GM18508 (cell line): Measurements from ENCODE around the gene TMCC2.

Experiments used
- ATAC-seq: cut with Tn5 transposase; IDR thresholded peaks from one replicate; pipeline ENCODE4 v1.9.1; 2021; ENCODE audit warnings: moderate number of reproducible peaks; ENCODE audit not compliant: insufficient read depth, unreplicated experiment

TMCC2 gene

DNA sequence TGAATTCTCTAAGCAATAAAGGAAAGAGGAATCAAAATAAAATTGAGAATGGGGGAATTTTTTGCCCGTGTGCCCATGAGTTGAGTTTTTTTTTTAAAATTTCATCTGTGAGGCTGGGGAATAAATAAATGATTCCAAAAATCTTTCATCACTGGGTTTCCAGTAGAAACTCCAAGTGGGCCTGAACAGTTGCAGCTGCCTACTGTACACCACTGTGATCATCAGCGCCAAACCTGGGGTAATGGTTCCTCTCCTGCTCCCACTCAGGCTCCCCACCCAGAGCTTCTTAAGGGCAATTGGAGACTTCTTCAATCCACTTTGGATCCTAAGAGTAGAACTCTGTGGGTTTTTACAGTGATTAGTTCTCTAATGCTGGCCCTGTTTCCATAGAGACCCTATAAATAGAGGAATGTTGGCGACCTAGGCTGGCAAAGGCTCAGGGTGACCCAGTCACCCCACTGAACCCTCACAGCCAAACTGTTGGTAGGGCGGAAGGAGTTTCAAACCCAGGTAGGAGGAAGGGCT, 9.3 kb downstream of the TMCC2 start:
- no peak for ATAC-seq

DNA sequence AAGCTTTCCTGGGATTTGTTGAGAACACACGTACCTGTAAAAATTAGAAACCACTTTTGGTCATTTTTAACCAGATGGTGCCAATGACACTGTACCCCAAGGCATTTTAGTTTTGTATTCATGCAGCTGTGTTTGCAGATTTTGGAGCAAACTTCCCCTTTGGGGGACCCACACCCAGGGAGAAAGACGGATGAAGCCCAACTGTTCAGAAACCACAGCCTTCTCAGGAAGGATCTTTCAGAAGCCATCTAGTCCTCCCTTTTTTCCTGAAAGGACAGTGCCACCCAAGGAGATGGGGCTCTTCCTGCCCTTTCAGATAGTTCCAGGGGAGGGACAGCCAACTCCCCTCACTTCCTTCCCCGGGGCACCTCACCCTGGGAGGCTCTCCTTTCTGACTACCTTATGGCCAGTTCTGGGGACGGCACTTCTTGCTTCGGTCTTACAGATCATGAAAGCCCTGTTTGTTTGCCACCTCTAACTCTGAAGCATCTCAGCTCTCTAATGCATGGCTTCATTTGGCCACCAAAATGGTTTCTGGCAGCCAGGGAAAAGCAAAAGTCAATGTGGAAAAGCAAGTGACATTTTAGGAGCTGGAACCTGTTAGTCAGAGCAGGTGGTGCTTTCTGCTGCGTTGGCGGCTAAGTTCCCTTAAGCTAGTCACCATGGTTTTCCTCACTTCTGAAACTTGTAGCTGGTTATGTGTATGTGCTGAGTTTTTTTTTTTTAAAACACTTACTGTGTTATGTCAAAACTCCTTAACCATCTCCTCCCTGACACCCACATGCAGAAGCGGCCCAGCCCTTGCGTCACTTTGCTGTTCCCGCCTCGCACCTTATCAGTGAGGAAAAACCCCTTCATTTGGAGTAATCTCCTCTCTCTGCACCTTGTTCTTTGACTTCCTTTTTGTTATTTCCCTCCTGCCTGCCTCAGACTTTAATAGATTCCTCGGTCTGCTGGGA, 10.1 kb downstream of the TMCC2 start:
- no peak for ATAC-seq

DNA sequence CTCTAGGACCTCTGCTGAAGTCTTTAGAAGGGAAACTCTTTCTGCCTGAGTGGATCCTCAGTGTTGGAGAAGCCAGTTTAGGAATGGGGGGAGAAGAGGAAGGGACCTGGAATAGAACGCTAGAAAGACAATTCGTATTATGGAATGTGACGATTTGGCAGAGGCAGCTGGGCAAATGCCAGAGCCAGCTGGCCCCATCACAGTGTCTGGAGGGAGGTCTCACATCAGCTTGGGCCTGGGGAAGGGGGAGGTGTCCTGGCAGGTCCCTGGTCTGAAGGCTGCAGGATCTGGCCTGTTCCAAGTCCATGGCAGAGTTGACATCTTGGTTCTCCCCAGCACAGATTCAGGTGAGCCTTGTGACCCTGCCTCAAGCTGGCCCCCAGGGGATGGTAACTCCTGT, 11.3 kb downstream of the TMCC2 start:
- ATAC-seq, result no peak

DNA sequence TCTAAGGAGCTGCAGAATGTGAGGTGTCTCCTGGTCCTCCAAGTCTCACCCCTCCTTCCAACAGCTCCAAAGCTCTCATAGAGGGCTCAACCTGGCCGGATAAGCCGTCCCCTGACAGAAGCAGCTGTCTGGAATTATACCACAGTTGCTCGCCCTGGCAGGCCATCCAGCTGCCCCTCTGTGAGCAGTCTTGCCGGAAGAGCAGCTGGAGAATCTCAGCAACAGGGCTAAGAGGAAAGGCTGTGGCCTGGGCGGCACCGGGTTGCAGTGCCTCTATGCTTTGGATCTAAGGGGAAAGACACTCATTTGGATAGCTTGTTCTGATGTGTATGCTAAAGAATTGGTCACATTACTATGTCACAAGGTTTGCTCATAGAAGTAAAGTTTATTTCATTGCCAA, 12.4 kb downstream of the TMCC2 start:
- no peak for ATAC-seq

DNA sequence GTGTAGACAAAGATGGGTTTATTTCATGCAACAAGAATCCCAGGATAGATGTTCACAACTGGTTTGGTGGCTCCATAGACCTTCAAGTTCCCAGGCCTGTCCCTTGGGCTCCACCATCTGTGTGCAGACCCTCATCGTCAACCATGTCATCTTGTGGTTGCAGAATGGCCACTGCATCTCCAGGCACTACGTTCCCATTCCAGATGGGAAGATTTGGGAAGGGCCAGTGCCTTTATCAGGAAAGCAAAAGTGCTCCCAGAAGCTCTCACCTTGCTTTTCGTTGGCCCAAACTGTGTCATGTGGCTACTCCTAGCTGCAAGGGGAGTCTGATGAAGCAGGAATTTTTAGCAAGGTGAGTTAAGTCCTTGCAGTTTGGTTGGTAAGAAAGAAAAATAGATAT, 12.8 kb downstream of the TMCC2 start:
- ATAC-seq, result no peak

DNA sequence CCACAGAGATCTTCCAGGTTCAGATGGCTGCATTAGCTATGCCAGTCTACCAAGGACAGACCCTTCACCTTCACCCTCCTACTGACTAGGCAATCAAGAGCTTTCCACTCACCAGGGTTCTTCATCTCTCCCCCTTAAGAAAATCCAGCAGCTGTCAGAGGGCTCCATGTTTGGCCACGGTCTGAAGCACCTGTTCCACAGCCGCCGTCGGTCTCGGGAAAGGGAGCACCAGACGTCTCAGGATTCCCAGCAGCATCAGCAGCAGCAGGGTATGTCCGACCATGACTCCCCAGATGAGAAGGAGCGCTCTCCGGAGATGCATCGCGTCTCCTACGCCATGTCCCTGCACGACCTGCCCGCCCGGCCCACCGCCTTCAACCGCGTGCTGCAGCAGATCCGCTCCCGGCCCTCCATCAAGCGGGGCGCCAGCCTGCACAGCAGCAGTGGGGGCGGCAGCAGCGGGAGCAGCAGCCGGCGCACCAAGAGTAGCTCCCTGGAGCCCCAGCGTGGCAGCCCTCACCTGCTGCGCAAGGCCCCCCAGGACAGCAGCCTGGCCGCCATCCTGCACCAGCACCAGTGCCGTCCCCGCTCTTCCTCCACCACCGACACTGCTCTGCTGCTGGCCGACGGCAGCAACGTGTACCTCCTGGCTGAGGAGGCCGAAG, 13.8 kb downstream of the TMCC2 start:
- ATAC-seq, result no peak

DNA sequence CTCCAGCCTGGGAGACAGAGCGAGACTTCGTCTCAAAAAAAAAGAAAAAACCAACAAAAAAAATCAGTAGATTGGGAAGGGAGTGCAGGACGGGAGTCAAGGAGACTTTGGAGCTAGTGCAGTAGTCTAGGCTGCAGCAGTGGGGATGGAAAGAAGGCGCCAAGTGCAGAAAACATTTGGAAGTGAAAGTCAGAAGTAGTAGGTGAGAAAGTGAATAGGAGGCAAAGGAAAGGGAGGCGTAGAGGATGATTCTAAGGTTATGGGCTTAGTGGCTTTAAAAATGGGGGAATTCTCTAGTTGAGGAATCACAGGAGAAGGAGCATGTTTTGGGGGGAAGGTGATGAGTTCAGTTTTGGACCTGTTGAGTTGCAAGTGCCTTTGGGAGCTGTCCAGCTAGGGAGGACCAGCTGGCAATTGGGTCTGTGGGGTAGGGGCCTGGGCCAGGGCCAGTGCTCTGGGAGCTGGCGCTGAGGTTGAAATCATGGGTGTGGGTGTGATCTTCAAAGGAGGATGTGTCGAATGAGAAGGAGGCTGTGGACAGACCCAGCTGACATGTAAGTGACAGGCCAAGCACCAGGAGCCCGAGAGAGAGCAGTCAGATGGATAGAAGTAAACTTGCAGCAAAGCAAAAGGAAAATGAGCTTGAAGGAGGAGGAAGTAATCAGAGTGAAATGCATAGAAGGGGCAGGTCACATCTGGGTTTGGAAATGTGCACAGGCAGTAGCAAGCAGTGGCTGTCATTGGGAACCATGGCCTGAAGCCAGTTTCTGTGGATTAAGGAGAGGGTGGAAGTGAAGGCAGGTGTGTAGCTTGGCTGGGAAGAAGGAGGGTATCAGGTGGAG, 15.8 kb downstream of the TMCC2 start:
- no peak for ATAC-seq

DNA sequence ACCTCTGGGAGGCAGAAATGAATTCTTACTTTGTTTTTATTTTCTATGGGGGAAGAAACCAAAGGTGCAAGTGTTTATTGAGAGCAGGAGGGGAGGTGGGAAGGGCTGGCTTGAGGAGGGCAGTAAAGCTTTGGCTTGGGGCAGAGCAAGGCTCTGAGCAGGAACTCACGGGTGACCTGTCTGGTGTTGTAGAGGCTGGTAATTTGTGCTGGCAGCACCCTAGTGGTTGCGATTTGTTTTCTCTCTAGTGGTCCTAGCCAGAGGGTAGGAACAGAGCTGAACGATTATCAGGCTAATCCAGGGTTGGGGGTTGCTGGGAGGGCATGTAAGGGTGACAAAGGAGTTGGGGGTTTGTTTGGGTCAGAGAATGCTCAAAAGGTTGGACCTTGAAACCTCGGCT, 16.6 kb downstream of the TMCC2 start:
- ATAC-seq, result no peak

DNA sequence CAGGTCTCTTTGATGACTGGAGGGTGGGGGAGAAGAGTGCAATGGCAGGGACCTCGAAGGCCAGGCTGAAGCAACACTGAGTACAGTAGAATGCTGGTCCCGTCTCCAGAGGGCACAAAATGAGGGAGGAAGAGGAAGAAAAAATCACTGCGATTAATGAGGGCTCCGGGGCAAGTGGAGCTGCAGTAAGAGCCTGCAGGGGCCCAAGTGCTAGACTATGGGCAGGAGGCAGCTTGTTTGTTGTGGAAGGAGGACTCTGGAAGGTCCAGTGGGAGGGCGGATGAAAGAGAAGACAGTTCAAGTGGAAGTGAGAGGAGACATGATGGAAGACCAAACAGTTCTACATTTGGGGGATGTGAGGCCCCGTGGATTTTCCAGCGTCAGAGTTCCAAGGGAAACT, 17.4 kb downstream of the TMCC2 start:
- ATAC-seq, result no peak

DNA sequence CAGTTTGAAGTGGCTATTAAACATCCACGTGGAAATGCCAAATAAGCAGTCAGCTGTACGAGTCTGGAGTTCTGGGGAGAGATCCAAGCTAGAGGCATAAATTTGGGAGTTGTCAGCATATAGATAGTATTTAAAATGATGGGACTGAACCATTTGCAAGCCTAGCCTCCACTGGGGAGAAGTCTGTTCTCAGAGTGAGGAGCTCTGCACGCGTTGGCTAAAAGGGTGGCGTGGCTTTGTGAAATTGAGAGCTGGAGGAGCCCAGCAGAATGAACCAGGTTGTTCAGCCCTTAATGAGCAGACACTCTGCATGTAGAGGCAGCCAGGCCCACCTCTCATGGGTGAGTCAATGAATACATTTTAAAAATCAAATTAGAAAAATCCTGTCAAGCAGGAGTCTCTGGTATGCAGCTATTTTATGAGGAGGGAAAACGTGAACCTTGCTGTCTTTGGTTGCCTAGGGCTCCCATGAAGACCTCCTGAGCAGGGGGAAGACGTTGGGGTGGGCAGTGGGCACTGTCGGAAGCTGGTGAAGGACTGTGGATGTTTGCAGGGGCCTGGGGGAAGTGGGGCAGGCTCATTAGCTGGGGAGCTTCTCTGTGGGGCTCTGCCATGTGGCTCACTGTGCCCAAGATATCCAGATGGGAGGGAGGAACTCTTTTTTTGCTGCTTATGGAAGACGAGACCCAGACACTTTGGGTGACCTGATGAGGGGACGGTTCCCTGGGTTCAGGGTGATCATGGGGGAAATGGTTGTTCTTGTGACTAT, 18.8 kb downstream of the TMCC2 start:
- ATAC-seq, result no peak

DNA sequence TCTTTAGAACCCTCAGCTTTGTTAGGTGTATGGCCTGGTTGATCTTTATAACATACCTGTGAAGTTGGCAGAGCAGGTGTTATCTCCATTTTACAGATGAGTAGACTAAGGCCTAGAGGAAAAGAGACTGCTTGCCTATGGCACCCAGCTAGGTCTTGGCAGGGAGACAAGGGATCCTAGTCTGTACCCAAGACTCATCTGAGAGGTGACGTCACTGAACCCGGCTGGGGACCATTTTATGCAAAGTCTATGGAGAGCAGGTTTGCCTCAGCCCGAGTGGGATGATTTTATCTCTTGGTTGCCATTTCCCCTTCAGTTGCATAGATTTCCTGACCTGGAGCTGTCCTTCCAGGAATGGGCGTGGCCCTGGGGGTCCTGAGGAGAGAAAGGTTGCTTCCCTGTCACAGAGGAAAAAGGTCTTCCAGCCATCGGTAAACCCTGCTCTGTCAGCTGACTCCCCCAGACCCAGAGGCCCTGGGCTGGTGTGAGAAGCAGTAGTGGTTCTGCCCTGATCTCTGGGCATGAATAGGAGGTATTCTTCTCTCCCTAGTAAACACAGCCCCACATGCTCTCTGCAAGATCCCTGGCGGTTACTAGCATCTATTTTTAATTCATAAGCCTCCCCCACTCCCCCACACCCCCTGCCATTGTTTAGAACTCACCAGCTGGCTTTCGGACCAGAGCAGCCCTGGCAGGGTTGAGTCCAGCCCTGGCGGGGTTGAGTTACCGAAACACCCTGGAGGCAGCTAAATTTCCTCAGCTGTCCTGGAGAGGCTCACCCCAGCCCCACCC, 19.6 kb downstream of the TMCC2 start:
- ATAC-seq, result no peak

DNA sequence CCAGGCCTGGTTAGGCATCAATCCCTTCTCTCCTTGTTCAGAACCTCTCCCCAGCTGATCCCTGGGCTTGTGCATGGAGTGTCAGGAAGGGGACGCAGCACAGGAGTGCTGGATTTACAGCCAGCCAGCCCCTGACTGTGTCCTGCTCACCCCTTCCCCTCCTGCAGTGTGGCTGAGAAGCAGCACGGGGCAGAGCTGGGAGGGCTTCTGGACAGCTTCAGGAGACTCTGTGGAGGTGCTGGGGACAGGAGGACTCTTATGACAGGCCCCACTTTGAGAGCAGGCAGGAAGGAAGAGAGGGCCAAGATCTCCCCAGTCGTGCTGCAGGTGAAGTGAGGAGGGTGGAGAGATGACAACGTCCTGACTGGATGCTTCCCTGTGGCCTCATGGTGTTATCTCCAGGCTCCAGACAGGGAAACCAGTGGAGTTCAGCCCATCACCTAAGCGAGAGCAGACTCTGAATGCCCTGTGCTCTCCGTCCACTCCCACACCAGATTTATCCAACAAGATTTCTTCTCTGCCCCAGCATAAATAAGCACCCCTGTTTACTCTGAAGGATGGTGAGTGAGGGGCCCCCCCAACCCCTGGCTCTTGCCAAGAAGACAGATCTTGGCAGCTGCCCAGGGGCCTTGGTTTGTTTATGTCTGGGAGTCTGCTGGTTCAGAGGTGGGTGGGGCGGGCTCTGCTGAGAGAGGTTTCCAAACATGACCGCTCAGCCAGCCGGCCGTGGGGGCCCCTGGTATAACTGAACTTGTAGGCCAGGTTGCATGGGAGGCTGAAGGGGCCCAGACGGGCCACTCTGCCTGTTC, 21.3 kb downstream of the TMCC2 start:
- ATAC-seq, result no peak

DNA sequence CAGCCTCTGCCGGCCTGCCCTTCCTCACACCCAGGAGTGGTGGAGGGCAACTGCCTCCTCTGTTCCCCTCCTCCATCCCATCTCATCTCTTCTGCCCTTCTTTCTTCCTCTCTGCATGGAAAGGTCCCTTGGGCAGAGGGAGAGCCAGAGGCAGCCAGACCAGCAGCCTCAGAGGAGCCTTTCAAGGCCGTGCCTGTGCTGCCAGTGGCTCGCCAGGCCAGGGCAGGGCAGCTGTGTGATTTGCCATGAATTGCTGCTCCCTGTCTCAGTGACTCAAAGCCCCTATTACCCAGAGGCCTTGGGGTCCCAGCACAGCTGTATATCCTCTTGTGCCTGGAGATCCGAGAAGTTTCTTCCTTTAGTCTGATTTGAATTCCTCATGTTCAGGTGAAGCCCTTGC, 21.9 kb downstream of the TMCC2 start:
- ATAC-seq, result no peak

DNA sequence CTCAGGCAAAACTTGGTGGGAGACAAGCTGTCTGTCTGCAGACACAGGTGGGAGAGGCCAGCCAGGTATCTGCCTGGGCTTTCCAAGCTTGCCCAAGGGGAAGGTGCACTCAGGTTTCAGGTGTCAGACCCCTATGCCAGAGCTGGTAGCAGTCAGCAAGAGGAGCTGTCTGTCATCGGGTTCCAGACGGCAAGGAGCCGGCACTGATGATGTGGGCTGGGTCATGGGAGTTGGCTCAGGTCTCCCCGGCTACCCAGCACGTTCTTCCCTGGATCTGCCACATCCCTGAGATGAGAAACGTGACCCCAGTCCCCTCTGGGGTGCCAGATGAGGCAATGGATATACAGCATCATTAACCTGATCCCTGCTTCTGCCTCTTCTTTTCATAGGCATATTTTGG, 23.0 kb downstream of the TMCC2 start:
- ATAC-seq, result no peak

DNA sequence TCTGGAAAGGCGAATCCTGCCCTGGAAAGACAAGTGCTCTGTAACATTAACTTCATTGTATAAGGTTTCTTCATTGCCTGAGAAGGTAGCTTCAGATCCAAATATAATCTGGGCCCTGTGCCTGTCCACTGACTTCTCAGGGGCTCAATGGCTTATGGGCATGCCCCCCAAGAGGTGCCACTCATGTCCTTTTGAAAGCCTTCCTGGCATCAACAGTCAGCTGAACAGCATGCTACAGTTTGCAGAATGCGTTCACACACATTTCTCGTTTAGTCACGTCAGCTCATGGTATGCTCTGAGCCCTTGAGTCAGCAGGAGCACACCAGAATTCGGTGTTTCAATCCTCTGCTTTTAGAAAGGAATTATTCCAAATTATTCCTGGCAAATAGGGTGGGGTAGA, 23.8 kb downstream of the TMCC2 start:
- ATAC-seq, result no peak

DNA sequence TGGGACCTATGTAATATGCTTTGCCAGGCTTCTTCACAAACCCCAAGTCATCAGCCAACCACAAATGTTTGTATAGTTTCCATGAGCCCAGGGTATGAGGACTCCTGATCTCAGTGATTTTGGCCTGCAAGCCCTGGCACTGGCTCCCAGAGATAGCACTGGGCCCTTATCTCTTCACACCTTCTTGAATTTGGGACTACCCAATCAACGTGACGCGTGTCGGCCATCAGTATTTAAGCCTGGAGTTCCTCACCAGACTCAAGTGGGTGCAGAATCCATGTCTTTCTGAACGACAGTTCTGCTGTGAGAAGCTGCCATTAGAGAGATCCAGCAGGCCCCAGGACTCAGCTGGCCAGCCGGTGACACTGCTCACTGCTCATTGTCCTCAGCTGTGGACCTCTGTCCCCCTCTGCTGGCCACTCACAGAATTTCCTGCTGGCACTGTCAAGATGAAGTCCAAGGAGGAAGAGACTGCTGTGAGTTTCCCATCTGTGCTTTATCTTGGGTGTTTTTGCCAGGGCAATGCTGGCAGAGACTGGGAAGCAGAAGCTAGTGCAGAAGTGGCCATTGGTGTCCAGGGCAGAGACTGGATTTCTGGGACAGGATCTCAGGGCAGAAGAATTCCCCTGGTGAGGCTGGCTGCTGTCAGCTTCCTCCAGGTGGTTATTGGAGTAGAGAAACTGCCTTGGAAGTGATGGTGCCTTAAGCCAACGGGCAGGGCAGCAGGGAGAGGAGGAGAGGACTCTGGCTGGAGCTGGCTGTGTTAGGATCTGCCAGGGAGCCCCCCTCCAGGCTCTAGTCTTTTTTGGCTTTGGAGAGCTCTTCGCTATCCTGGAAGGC, 28.4 kb downstream of the TMCC2 start:
- no peak for ATAC-seq

DNA sequence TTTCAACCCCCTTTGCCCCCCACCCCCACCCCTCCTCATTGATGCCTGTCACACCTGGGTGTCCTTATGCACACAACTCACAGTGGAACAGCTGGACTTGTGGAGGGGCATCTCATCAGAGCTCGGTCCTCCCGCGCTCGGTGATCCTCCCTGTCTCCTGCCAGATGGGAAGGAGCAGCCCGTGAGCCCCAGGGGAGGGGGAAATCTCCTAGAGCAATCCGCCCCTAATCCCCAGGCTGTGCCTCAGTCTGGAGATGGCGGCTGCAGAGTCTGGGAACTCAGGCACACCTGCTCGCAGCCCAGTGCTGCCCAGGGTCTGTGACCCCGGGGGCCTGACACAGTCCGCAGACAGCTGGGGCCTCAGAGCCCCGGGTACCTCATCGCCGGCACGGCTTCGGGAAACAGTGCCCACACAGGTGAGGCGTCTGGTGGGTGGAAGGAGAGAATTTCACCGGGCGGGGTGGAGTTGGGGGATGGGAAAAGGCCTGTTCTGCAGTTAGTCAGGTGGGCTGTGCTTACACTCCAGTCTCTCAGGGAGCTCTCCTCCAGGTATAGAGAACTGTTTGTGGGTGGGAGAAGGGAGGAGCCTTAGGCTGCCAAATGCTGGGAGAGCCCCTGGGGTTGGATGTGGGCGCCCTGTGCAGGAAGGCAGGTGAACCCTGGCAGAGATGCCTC, 29.3 kb downstream of the TMCC2 start:
- no peak for ATAC-seq
